GM12878 (cell line): ENCODE measurements around the gene PAX5. TPM values are rescaled to one million over a fixed set of nuclear protein-coding genes. Genes with fewer than 3 reads are reported as not detected.
A peak's percentile ranks its signal among the peaks of the same experiment; 100 is the strongest.

Source experiments
- ATAC-seq: fragments of 200-7000 bp; cut with Tn5 transposase; 3 replicates; pipeline ENCODE4 v1.9.1; 2020; ENCODE audit warnings: mild to moderate bottlenecking, moderate library complexity
- BruUV-seq: library from RNA; stranded (reverse); fragments of 400-500 nt; replicated peaks from 2 replicates; lab custom pipeline; 2021; lab: Mats Ljungman, UMichigan
- CTCF ChIA-PET: fragments of 300-600 bp; sonication (Branson Sonifier 250); formaldehyde crosslinking; extraction: SDS; loops from one replicate; lab custom pipeline; 2021; ENCODE audit warnings: inconsistent platforms; lab: Yijun Ruan, JAX
- POLR2A ChIA-PET: fragments of 350-600 bp; formaldehyde crosslinking; extraction: SDS; loops from one replicate; lab custom pipeline; 2021; ENCODE audit warnings: inconsistent platforms; lab: Charles Lee
- RAD21 ChIA-PET: fragments of 300-600 bp; sonication (Branson Sonifier 250); formaldehyde crosslinking; loops from one replicate; lab custom pipeline; 2023; ENCODE audit warnings: antibody characterized with exemption; ENCODE audit not compliant: unreplicated experiment; lab: Charles Lee
- SMC1A ChIA-PET: fragments of 300-600 bp; sonication (Branson Sonifier 250); formaldehyde crosslinking; loops from one replicate; lab custom pipeline; 2023; ENCODE audit not compliant: unreplicated experiment, uncharacterized antibody; lab: Charles Lee
- DNase-seq: peaks from one replicate; pipeline ENCODE4 v3.0.0-alpha.2; 2011; ENCODE audit warnings: low read depth, low spot score
- FAIRE-seq: peaks from 3 replicates; lab custom pipeline; 2011; peaks lifted over from hg19 to GRCh38; lab: Jason Lieb, UNC
- H2AFZ ChIP-seq: 2 replicates; pipeline ENCODE4 v1.6.0; 2011; ENCODE audit warnings: low read depth, low read length, control low read depth; ENCODE audit not compliant: control insufficient read depth
- H3K27ac ChIP-seq: 2 replicates; pipeline ENCODE4 v1.5.1; 2011; ENCODE audit warnings: control low read depth; ENCODE audit not compliant: control insufficient read depth, insufficient read depth
- H3K27me3 ChIP-seq, 2 experiments: replicated peaks in 1 of 2; 2 replicates each; pipeline versions ENCODE4 v1.6.0 to v1.6.1; 2011; ENCODE audit warnings: low read length in 1 of 2; ENCODE audit not compliant: control insufficient read depth in 2 of 2, insufficient read depth in 2 of 2
- H3K36me3 ChIP-seq, 2 experiments: 2 replicates each; pipeline ENCODE4 v1.5.1; 2011; ENCODE audit warnings: low read length in 1 of 2; ENCODE audit not compliant: control insufficient read depth in 2 of 2, insufficient read depth in 2 of 2
- H3K4me1 ChIP-seq: 2 replicates; pipeline ENCODE4 v1.6.1; 2011; ENCODE audit warnings: mild to moderate bottlenecking, low read length, moderate library complexity, mixed read lengths; ENCODE audit not compliant: control insufficient read depth, insufficient read depth
- H3K4me2 ChIP-seq: 2 replicates; pipeline ENCODE4 v1.6.0; 2011; ENCODE audit warnings: control low read depth; ENCODE audit not compliant: control insufficient read depth, insufficient read depth
- H3K4me3 ChIP-seq: fragments of 200-600 bp; sonication (generic); 2 replicates; pipeline ENCODE4 v1.5.1; 2016
- H3K79me2 ChIP-seq: 2 replicates; pipeline ENCODE4 v1.6.0; 2011; ENCODE audit warnings: low read length; ENCODE audit not compliant: control insufficient read depth, insufficient read depth
- H3K9ac ChIP-seq: 2 replicates; pipeline ENCODE4 v1.8.0; 2011; ENCODE audit warnings: low read length, control low read depth, mixed read lengths; ENCODE audit not compliant: control insufficient read depth, insufficient read depth
- H3K9me3 ChIP-seq: replicated peaks from 3 replicates; pipeline ENCODE4 v1.5.1; 2011; ENCODE audit warnings: mild to moderate bottlenecking, low read length; ENCODE audit not compliant: control insufficient read depth, insufficient read depth
- H4K20me1 ChIP-seq: 2 replicates; pipeline ENCODE4 v1.6.0; 2011; ENCODE audit not compliant: control insufficient read depth, insufficient read depth
- ESRRA ChIP-seq: IDR thresholded peaks from 2 replicates; pipeline ENCODE4 v1.6.1; 2012; ENCODE audit warnings: mild to moderate bottlenecking, low read length, improper control_type of control experiment
- GABPA ChIP-seq: IDR thresholded peaks from 2 replicates; pipeline ENCODE4 v1.6.1; 2014; ENCODE audit warnings: antibody characterized with exemption, low read depth, mild to moderate bottlenecking, inconsistent platforms
- HDAC2 ChIP-seq: fragments of 200-600 bp; sonication (generic); IDR thresholded peaks from 2 replicates; pipeline ENCODE4 v1.6.1; 2017
- MTA2 ChIP-seq: fragments of 450-650 bp; IDR thresholded peaks from 2 replicates; pipeline ENCODE4 v1.6.1; 2016; ENCODE audit warnings: low read depth, mild to moderate bottlenecking, moderate library complexity
- RAD51 ChIP-seq: fragments of 450-650 bp; IDR thresholded peaks from 2 replicates; pipeline ENCODE4 v1.6.1; 2016; ENCODE audit warnings: moderate library complexity, mild to moderate bottlenecking, inconsistent platforms
- SMAD5 ChIP-seq: IDR thresholded peaks from 2 replicates; pipeline ENCODE4 v1.6.1; 2016; ENCODE audit warnings: antibody characterized with exemption, low read depth
- SP1 ChIP-seq: IDR thresholded peaks from one replicate; pipeline ENCODE4 v1.6.1; 2011; ENCODE audit warnings: low read depth, low read length
- TCF3 ChIP-seq: IDR thresholded peaks from 2 replicates; pipeline ENCODE4 v1.6.1; 2012; ENCODE audit warnings: low read depth, mild to moderate bottlenecking, low read length, borderline replicate concordance; ENCODE audit not compliant: insufficient read depth
- WGBS: methylation state at CpG from one replicate; pipeline ENCODE4 v1.1.6; 2016; ENCODE audit warnings: low lambda C conversion rate; ENCODE audit not compliant: insufficient replicate concordance, insufficient coverage; ENCODE audit errors: missing lambda C conversion rate; 5-methylcytosine and 5-hydroxymethylcytosine counted together
- in situ Hi-C: fragments of 300-500 bp; cut with MboI; formaldehyde crosslinking; loops from 9 replicates; pipeline ENCODE4 v1.14.3; 2018; ENCODE audit warnings: mixed read lengths
- intact Hi-C: fragments of 100-400 bp; cut with micrococcal nuclease; formaldehyde crosslinking; loops from one replicate; pipeline ENCODE4 v1.14.2; 2022; ENCODE audit not compliant: unreplicated experiment
- polyA plus RNA-seq, 11 experiments: library from polyadenylated mRNA; depleted of rRNA in 4 of 11; unstranded in 6 of 11; stranded (reverse) in 5 of 11; fragments of >200 nt; fragmentation: Nextera tagmentation in 4 of 11; fragmentation: Illumina TruSeq in 1 of 11; extraction: Ambion mirVana in 4 of 11; extraction: Trizol in 1 of 11; gene quantifications; 1 replicate in 1 of 11; 2 replicates in 10 of 11; pipeline versions ENCODE4 v1.2.1 to v1.2.3, GENCODE V29; 2011 to 2016; ENCODE audit warnings: inconsistent platforms in 2 of 11, missing spikeins in 2 of 11, low read depth in 1 of 11
- total RNA-seq, 4 experiments: library from RNA; depleted of rRNA in 3 of 4; stranded (reverse); fragments of >200 nt in 3 of 4; fragmentation: Illumina TruSeq in 1 of 4; extraction: Trizol in 1 of 4; gene quantifications; 2 replicates each; pipeline versions ENCODE4 v1.2.1 to v1.2.3, GENCODE V29; 2013 to 2021
- TF ChIP-seq, protein P1 (sequence below): IDR thresholded peaks from 2 replicates; pipeline ENCODE4 v1.6.1; 2011; ENCODE audit warnings: borderline replicate concordance, low read depth, mild to moderate bottlenecking, moderate library complexity, mixed read lengths, low read length; ENCODE audit not compliant: insufficient read depth; ENCODE audit errors: extremely low read length
- TF ChIP-seq, protein P2 (sequence below): IDR thresholded peaks from 2 replicates; pipeline ENCODE4 v1.6.1; 2011; ENCODE audit warnings: borderline replicate concordance, low read depth, mild to moderate bottlenecking, moderate library complexity, low read length; ENCODE audit not compliant: insufficient read depth, poor library complexity, severe bottlenecking
- TF ChIP-seq, protein P3 (sequence below): fragments of 450-650 bp; IDR thresholded peaks from 2 replicates; pipeline ENCODE4 v1.6.1; 2018; ENCODE audit warnings: mild to moderate bottlenecking, low read depth, moderate library complexity; ENCODE audit not compliant: partially characterized antibody
- TF ChIP-seq, protein P4 (sequence below): fragments of 450-650 bp; IDR thresholded peaks from 2 replicates; pipeline ENCODE4 v1.6.1; 2018; ENCODE audit warnings: borderline replicate concordance, mild to moderate bottlenecking; ENCODE audit not compliant: partially characterized antibody

The PAX5 gene
- total and polyA plus RNA-seq, 10 of the 15 experiments (the other 5 are each of a cell fraction or from before 2014, with no cell fraction given), result 2.2 to 123 (median 31.9) TPM

DNA sequence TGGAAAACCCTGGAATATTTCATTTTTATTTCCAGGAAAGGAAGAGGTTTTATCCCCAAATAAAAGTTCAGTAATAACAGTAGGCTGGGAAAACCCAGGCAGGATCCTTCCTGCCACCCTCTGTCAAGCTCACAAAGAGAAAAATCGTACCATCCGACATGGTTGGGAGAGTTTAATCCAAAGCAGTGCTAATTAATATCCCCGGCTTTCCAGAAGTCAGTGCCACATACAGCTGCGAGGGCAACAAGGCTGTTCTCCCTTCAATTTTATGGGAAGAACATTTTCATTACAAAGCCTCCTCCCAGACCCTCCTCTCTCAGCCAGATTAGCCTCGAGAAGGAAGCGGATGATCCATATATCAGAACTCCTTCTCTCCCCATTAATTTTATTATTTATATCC, 95.5 kb downstream of the PAX5 start:
- in situ Hi-C loops, result loop anchor here (25.0 kb wide), 1 partner anchor 1049 kb away; no protein-coding TSS in a partner anchor
- no TSS peak for BruUV-seq
- ChIA-PET SMC1A (interaction anchor here (0.9 to 2.6 kb wide), 6 partner anchors 9 to 74 kb away, joined by 3 to 10 read pairs (median 4); no protein-coding TSS in a partner anchor), RAD21 (no interaction called here), CTCF (interaction anchor here (0.6 to 1.3 kb wide), 2 partner anchors 56 to 65 kb away, joined by 3 read pairs; no protein-coding TSS in a partner anchor), POLR2A (no interaction called here)
- Histone ChIP-seq H4K20me1 (no peaks in the 10 kb centered on the region; the same call in 1 of the 2 replicates), H3K27ac (peak overlapping the region; percentile 38; the same call in 1 of the 2 replicates), H3K4me3 (no peak overlapping the region), H3K27me3 (no peaks in the 10 kb centered on the region), H3K36me3 (peaks cover 32 to 45% of the 10 kb centered on the region in 2 experiments), H3K4me2 (peak overlapping the region; percentile 27; the same call in 1 of the 2 replicates), H3K79me2 (peaks cover 11% of the 10 kb centered on the region), H3K4me1 (peaks cover 37% of the 10 kb centered on the region), H3K9ac (no peak overlapping the region), H2AFZ (no peak overlapping the region), H3K9me3 (no peaks in the 10 kb centered on the region)
- intact Hi-C loops, result no loop called here
- TF ChIP-seq, protein P1, sequence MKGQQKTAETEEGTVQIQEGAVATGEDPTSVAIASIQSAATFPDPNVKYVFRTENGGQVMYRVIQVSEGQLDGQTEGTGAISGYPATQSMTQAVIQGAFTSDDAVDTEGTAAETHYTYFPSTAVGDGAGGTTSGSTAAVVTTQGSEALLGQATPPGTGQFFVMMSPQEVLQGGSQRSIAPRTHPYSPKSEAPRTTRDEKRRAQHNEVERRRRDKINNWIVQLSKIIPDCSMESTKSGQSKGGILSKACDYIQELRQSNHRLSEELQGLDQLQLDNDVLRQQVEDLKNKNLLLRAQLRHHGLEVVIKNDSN, result no peak
- TF ChIP-seq, protein P2, sequence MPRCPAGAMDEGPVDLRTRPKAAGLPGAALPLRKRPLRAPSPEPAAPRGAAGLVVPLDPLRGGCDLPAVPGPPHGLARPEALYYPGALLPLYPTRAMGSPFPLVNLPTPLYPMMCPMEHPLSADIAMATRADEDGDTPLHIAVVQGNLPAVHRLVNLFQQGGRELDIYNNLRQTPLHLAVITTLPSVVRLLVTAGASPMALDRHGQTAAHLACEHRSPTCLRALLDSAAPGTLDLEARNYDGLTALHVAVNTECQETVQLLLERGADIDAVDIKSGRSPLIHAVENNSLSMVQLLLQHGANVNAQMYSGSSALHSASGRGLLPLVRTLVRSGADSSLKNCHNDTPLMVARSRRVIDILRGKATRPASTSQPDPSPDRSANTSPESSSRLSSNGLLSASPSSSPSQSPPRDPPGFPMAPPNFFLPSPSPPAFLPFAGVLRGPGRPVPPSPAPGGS, result no peak
- no peak for TF ChIP-seq SP1
- TF ChIP-seq MTA2, result no peak
- no peak for TF ChIP-seq RAD51
- no peak for TF ChIP-seq GABPA
- TF ChIP-seq SMAD5, result no peak
- TF ChIP-seq ESRRA, result no peak
- TF ChIP-seq, protein P3, sequence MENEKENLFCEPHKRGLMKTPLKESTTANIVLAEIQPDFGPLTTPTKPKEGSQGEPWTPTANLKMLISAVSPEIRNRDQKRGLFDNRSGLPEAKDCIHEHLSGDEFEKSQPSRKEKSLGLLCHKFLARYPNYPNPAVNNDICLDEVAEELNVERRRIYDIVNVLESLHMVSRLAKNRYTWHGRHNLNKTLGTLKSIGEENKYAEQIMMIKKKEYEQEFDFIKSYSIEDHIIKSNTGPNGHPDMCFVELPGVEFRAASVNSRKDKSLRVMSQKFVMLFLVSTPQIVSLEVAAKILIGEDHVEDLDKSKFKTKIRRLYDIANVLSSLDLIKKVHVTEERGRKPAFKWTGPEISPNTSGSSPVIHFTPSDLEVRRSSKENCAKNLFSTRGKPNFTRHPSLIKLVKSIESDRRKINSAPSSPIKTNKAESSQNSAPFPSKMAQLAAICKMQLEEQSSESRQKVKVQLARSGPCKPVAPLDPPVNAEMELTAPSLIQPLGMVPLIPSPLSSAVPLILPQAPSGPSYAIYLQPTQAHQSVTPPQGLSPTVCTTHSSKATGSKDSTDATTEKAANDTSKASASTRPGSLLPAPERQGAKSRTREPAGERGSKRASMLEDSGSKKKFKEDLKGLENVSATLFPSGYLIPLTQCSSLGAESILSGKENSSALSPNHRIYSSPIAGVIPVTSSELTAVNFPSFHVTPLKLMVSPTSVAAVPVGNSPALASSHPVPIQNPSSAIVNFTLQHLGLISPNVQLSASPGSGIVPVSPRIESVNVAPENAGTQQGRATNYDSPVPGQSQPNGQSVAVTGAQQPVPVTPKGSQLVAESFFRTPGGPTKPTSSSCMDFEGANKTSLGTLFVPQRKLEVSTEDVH, result no peak
- no peak for TF ChIP-seq HDAC2
- TF ChIP-seq TCF3, result no peak
- TF ChIP-seq, protein P4, sequence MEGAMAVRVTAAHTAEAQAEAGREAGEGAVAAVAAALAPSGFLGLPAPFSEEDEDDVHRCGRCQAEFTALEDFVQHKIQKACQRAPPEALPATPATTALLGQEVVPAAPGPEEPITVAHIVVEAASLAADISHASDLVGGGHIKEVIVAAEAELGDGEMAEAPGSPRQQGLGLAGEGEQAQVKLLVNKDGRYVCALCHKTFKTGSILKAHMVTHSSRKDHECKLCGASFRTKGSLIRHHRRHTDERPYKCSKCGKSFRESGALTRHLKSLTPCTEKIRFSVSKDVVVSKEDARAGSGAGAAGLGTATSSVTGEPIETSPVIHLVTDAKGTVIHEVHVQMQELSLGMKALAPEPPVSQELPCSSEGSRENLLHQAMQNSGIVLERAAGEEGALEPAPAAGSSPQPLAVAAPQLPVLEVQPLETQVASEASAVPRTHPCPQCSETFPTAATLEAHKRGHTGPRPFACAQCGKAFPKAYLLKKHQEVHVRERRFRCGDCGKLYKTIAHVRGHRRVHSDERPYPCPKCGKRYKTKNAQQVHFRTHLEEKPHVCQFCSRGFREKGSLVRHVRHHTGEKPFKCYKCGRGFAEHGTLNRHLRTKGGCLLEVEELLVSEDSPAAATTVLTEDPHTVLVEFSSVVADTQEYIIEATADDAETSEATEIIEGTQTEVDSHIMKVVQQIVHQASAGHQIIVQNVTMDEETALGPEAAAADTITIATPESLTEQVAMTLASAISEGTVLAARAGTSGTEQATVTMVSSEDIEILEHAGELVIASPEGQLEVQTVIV, result no peak
- 61% methylated on average over 6 of the region's 6 CpGs for WGBS
- ATAC-seq (no peak), DNase-seq (no peak), FAIRE-seq (no peak)
